Body of pancreas (tissue), 4 donors: ENCODE measurements around the gene KRTAP10-11. TPM values are rescaled to one million over a fixed set of nuclear protein-coding genes. Genes with fewer than 3 reads are reported as not detected.
"Not testable (repeated sequence)": the region's sequence is repeated elsewhere in the genome, so short reads cannot be mapped to it uniquely, and the experiment has no call there.

ENCODE experiments used
- ATAC-seq: fragments of 150-250 bp; one replicate; pipeline ENCODE4 v1.9.1; 2016
- DNase-seq, 4 donors: peaks; one replicate each; pipeline ENCODE4 v3.0.0-alpha.2; 2019
- H3K27ac ChIP-seq, 4 donors: fragments of 200-600 bp; sonication (generic); 1 replicate in 3 of 4; 2 replicates in 1 of 4; pipeline versions ENCODE4 v1.5.1 to v1.6.1; 2016 to 2019; ENCODE audit warnings: mild to moderate bottlenecking in 1 of 4, mixed read lengths in 1 of 4, moderate library complexity in 1 of 4
- H3K27me3 ChIP-seq, 2 donors: fragments of 200-600 bp; sonication (generic); one replicate each; pipeline ENCODE4 v1.6.0; 2016; ENCODE audit warnings: mild to moderate bottlenecking in 1 of 2
- H3K36me3 ChIP-seq, 2 donors: fragments of 200-600 bp; sonication (generic); replicated peaks in 1 of 2; 2 replicates each; pipeline ENCODE4 v1.5.1; 2016; ENCODE audit warnings: low read depth in 2 of 2; ENCODE audit not compliant: insufficient read depth in 1 of 2
- H3K4me1 ChIP-seq: fragments of 200-600 bp; sonication (generic); one replicate; pipeline ENCODE4 v1.6.0; 2016
- H3K4me3 ChIP-seq, 2 donors: fragments of 200-600 bp; sonication (generic); 1 replicate in 1 of 2; 2 replicates in 1 of 2; pipeline ENCODE4 v1.5.1; 2016 to 2019
- H3K9me3 ChIP-seq, 3 donors: fragments of 200-600 bp; sonication (generic); 1 replicate in 2 of 3; 2 replicates in 1 of 3; pipeline ENCODE4 v1.5.1; 2016
- POLR2A ChIP-seq, 3 donors: fragments of 450-650 bp; IDR thresholded peaks; one replicate each; pipeline ENCODE4 v1.6.1; 2016; ENCODE audit warnings: antibody characterized with exemption in 3 of 3, mild to moderate bottlenecking in 2 of 3
- WGBS, 2 donors: methylation state at CpG; one replicate each; pipeline ENCODE4 v1.1.5; 2017; 5-methylcytosine and 5-hydroxymethylcytosine counted together
- intact Hi-C: fragments of 100-400 bp; cut with DNase I; formaldehyde crosslinking; loops from one replicate; pipeline ENCODE4 v1.15.1; 2023
- total RNA-seq, 2 donors: library from RNA; depleted of rRNA; stranded (reverse); fragments of >200 nt; gene quantifications; one replicate each; pipeline ENCODE4 v1.1.0, GENCODE V29; 2016
- TF ChIP-seq, protein P1 (sequence below), 7 experiments: fragments of 450-650 bp in 4 of 7; fragments of 200-600 bp in 3 of 7; sonication (generic) in 3 of 7; IDR thresholded peaks; one replicate each; pipeline ENCODE4 v1.5.1; 2016 to 2019; ENCODE audit warnings: antibody characterized with exemption in 7 of 7

KRTAP10-11 gene
- total RNA-seq, 2 donors from 2014 or later = not detected

DNA sequence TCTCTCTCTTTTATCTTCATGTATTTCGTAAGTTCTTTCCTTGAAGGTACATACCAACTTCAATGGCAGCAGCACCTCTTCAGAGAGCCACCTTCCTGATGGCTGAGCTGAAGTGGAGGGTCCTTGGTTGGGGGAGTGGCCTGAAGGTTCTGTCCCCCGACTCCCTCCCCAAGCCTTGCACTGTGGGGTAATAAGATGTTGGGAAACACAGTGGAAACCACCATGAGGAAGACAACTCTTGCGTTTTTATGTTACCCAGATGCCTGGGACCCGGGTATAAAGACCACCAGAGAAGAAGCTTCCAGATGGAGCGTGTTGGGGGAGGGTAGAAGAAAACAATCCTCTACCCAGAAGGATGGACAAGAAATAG is 12.3 kb downstream of the KRTAP10-11 start:
- no peak overlapping the region for H3K4me3 ChIP-seq
- no peaks in the 10 kb centered on the region for H3K27me3 ChIP-seq
- H3K36me3 ChIP-seq = no peaks in the 10 kb centered on the region
- H3K27ac ChIP-seq = no peak overlapping the region
- intact Hi-C loops = no loop called here
- no peaks in the 10 kb centered on the region for H3K4me1 ChIP-seq
- peaks cover 0 to 6% (median 4%) of the 10 kb centered on the region in 3 donors for H3K9me3 ChIP-seq
- WGBS, 2 donors = 51 to 71% methylated on average over 5 of the region's 5 CpGs
- ATAC-seq (no peak), DNase-seq (no peak)
- TF ChIP-seq POLR2A (IDR thresholded peaks at IDR 0.05) = no peak
- TF ChIP-seq, protein P1, sequence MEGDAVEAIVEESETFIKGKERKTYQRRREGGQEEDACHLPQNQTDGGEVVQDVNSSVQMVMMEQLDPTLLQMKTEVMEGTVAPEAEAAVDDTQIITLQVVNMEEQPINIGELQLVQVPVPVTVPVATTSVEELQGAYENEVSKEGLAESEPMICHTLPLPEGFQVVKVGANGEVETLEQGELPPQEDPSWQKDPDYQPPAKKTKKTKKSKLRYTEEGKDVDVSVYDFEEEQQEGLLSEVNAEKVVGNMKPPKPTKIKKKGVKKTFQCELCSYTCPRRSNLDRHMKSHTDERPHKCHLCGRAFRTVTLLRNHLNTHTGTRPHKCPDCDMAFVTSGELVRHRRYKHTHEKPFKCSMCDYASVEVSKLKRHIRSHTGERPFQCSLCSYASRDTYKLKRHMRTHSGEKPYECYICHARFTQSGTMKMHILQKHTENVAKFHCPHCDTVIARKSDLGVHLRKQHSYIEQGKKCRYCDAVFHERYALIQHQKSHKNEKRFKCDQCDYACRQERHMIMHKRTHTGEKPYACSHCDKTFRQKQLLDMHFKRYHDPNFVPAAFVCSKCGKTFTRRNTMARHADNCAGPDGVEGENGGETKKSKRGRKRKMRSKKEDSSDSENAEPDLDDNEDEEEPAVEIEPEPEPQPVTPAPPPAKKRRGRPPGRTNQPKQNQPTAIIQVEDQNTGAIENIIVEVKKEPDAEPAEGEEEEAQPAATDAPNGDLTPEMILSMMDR (IDR thresholded peaks at IDR 0.05) = no peak

DNA sequence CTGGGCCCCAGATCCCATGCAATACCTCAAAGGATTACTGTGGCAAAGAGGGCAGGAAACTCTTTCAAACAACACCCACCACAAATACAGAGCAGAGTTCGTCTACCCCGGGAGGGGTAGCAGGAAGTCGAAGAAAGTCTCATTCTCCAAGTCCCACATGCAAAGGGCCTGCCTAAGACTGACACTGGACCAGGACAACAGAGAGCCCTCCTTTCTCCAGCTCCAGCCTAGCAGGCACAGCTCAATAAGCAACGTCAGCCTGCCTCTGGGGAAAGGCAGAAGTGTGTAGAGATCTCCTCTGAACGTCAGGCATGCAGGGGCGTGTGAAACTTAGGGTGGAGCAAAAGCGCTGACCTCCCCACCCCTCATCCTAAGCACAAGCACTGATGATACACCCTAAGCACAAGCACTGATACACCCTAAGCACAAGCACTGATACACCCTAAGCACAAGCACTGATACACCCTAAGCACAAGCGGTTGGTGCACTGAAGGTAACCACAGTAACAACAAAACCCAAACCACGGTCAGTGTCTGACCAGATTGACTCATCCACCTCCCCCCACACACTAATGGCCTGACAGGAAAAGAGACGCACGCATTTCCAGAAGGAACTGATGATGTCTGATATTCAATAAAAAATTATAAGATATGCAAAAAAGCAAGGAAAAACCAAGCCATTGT is 12.8 kb downstream of the KRTAP10-11 start:
- ATAC-seq (no peak), DNase-seq (no peak)
- Histone ChIP-seq H3K36me3 (no peaks in the 10 kb centered on the region), H3K27me3 (no peaks in the 10 kb centered on the region), H3K27ac (no peak overlapping the region), H3K4me3 (no peak overlapping the region), H3K4me1 (no peaks in the 10 kb centered on the region), H3K9me3 (peaks cover 0 to 6% (median 4%) of the 10 kb centered on the region in 3 donors)
- no peak for TF ChIP-seq POLR2A (IDR thresholded peaks at IDR 0.05)
- TF ChIP-seq, protein P1 (IDR thresholded peaks at IDR 0.05) = no peak
- intact Hi-C loops = no loop called here
- WGBS, 2 donors = 37 to 41% methylated on average over 11 of the region's 11 CpGs

DNA sequence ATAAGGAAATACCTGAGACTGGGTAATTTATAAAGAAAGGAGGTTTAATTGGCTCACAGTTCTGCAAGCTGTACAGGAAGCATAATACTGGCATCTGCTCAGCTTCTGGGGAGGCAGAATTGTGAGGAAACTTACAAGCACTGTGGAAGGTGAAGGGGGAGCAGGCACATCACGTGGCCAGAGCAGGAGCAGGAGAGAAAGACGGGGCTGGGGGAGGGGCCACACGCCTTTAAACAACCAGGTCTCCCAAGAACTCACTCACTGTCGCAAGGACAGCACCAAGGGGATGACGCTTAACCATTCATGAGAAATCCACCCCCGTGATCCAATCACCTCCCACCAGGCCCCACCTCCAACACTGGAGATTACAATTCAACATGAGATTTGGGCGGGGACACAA is 15.4 kb downstream of the KRTAP10-11 start:
- H3K9me3 ChIP-seq, ATAC-seq, H3K36me3 ChIP-seq, H3K4me1 ChIP-seq, intact Hi-C loops, H3K27ac ChIP-seq, DNase-seq, H3K27me3 ChIP-seq, H3K4me3 ChIP-seq: not testable (repeated sequence)
- WGBS, 2 donors = 44 to 52% methylated on average over 7 of the region's 7 CpGs

DNA sequence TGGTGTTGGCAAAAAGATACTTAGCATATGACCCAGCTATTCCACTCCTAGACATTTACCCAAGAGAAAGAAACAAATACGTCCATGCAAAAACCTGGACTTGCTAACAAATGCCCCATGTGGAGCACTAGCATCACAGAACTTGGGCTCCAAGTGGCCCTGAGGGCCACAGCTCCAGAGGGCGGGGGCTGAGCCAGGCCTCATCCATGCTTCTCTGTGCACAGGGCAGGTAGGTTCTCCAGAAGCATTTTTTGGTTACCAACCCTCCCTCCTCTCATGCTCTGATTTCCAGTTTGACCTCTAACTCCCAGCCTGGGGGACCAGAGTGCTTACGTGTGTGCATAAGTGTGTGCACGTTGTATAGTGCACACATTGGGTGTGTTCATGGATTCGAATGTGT is 18.5 kb downstream of the KRTAP10-11 start:
- Histone ChIP-seq H3K36me3 (no peaks in the 10 kb centered on the region), H3K27me3 (no peaks in the 10 kb centered on the region), H3K4me1 (no peaks in the 10 kb centered on the region), H3K27ac (no peak overlapping the region), H3K9me3 (peaks cover 0 to 4% (median 0%) of the 10 kb centered on the region in 3 donors), H3K4me3 (no peak overlapping the region)
- 58 to 67% methylated on average over 4 to 5 of the region's 5 CpGs for WGBS, 2 donors
- TF ChIP-seq, protein P1 (IDR thresholded peaks at IDR 0.05) = no peak
- no peak for TF ChIP-seq POLR2A (IDR thresholded peaks at IDR 0.05)
- ATAC-seq (no peak), DNase-seq (no peak)
- intact Hi-C loops = no loop called here

DNA sequence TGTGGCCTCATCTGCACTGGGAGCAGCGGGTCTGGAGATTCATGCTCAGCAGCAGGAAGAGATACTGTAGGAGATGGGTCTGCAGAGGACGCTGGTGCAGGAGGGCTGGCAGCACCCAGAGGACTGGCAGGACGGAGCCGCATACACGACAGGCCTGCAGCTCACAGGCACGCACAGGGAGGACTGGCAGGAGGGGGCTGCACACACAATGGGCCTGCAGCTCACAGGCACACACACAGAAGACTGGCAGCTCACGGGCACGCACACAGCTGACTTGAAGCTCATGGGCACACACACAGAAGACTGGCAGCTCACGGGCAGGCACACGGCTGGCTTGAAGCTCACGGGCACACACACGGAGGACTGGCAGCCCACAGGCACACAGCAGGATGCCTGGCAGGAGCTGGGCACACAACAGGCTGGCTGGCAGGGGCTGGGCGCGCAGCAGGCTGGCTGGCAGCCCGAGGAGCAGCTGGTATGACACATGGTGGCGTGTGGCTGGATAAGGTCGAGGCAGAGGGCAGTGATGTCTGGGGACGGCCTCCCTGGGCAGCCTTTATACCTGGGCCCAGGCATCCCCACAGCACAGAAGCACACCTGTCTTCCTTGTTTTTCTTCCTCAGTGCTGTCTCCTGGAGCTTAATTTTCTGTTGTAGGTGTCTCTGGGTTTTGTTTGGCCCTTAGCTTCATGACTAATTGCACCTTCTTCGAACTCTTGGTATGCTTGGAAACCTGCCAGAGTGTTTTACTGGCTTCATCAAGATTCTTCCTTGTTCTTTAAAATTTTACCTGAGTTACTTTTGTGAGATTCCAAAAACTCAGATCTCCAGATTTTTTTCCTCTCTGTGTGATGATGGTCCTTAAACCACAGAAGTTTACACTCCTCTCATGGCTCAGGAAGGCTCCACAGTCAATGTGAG is 20.4 kb downstream of the KRTAP10-11 start, which contains the start of gene KRTAP12-2:
Gene KRTAP12-2, minus strand, starts transcription at position 527 of the 920 bp plus-strand sequence. Its CDS starts 41 bp downstream, at position 486.
- ATAC-seq = no peak

More for the DNA sequence above, 20.4 kb downstream of the KRTAP10-11 start, which contains the start of gene KRTAP12-2:
- H3K27ac ChIP-seq = no peak within 1 kb of the TSS
- intact Hi-C loops = no loop called here
- H3K4me3 ChIP-seq = no peak within 1 kb of the TSS
- no peak for DNase-seq
- no peaks in the 10 kb centered on the region for H3K4me1 ChIP-seq
- TF ChIP-seq, protein P1 (IDR thresholded peaks at IDR 0.05) = no peak
- no peak for TF ChIP-seq POLR2A (IDR thresholded peaks at IDR 0.05)
- peaks cover 0 to 8% (median 4%) of the 10 kb centered on the region in 3 donors for H3K9me3 ChIP-seq
- no peaks in the 10 kb centered on the region for H3K36me3 ChIP-seq
- WGBS, 2 donors = 52 to 67% methylated on average over 12 to 18 of the region's 19 CpGs
- H3K27me3 ChIP-seq = no peaks in the 10 kb centered on the region
